Measurements from ENCODE around the gene SRSF9. TPM values are rescaled to one million over a fixed set of nuclear protein-coding genes. Genes with fewer than 3 reads are reported as not detected.

Gene SRSF9
- total RNA-seq, 1 experiment from 2014 or later: 297 TPM

DNA sequence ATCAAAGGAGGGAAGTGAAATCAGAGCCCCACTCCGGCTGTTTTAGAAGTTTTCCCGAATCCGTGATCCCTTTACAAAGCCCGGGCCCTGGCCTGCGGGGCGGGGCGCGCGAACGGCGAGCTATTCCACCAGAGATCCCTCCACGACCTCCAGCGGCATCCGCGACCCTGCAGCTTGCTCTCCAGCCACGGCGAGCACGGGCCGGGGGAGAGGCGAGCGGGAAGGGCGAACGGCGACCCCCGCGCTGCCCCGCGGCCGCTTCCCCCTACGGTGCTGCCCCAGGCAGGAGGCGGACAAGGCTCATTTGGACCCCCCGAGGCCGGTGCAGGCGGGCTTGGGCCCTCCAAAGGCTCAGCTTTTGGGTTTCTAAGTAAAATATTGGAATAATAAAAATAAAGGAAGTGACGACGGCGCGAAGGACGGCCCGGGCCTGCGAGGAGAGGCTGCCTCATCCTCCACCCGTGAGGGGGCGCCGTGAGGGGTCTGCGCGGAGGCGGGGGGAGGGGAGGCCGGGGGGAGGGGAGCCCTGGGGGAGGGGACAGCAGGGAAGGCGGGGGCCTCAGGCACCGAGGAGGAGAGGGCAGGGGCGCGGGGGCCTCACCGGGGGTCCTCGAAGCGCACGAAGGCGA lies 613 bp downstream of the SRSF9 start:
- Histone ChIP-seq H3K4me3 (replicated peaks in 1 of 2; ENCODE audit: low read depth in 1 of 2, low read length in 2 of 2) (peak overlapping the region; percentile 80 to 89), H3K36me3 (ENCODE audit: control insufficient read depth in 1 of 2, insufficient read depth in 2 of 2, low read length in 2 of 2) (peaks cover 25 to 26% of the 10 kb centered on the region in 2 experiments), H2AFZ (ENCODE audit: low read depth, low read length, poor library complexity, severe bottlenecking) (no peak overlapping the region), H3K9me2 (ENCODE audit: insufficient read depth) (no peaks in the 10 kb centered on the region), H3K9ac (ENCODE audit: low read length) (peak overlapping the region; percentile 95), H4K20me1 (ENCODE audit: insufficient read depth) (peaks cover 29% of the 10 kb centered on the region; the same call in 1 of the 2 replicates), H3K27ac (ENCODE audit: low read depth, low read length) (peak overlapping the region; percentile 97), H3K9me3 (ENCODE audit: control insufficient read depth in 1 of 2, insufficient read depth in 1 of 2, low read depth in 1 of 2, low read length in 2 of 2) (no peaks in the 10 kb centered on the region), H3K27me3 (ENCODE audit: insufficient read depth, low read length) (no peaks in the 10 kb centered on the region), H3K4me1 (ENCODE audit: control insufficient read depth in 1 of 2, insufficient read depth in 2 of 2, low read length in 2 of 2) (peaks cover 26 to 54% of the 10 kb centered on the region in 2 experiments), H3K79me2 (ENCODE audit: insufficient read depth, low read length) (peaks cover 75% of the 10 kb centered on the region), H3K4me2 (ENCODE audit: low read length) (peak overlapping the region; percentile 91)
- ChIA-PET POLR2A (interaction anchor here (0.7 to 2.5 kb wide), 6 partner anchors 9 to 268 kb away, joined by 3 to 12 read pairs (median 4); partner anchors contain the start of genes DYNLL1 and RPLP0), RAD21 (ENCODE audit: low non-redundant PET in 1 of 2, low total read pairs in 2 of 2, uncharacterized antibody in 2 of 2, unreplicated experiment in 2 of 2) (no interaction called here), CTCF (interaction anchor here (0.9 to 3.2 kb wide), 2 partner anchors 12 to 133 kb away, joined by 3 to 25 read pairs; no protein-coding TSS in a partner anchor)
- DNase-seq (ENCODE audit: low read depth, low spot score): no peak
- BruUV-seq (replicated peaks): no TSS peak
- peak; percentile 24 for ATAC-seq
- TF ChIP-seq RAD21 (IDR thresholded peaks at IDR 0.05; ENCODE audit: low read depth) (no peak), ZFX (IDR thresholded peaks at IDR 0.05) (no peak; the same call in 1 of the 2 replicates), JUND (IDR thresholded peaks at IDR 0.05) (no peak), CBX3 (IDR thresholded peaks at IDR 0.05; ENCODE audit: low read depth) (no peak), SP1 (IDR thresholded peaks at IDR 0.05; ENCODE audit: low read depth) (no peak), TCF7L2 (IDR thresholded peaks at IDR 0.05; ENCODE audit: borderline replicate concordance, extremely low read depth, insufficient read depth, insufficient read length) (no peak), YY1 (IDR thresholded peaks at IDR 0.05; ENCODE audit: extremely low read depth, insufficient replicate concordance, low read depth, low read length) (no peak), ELF1 (IDR thresholded peaks at IDR 0.05; ENCODE audit: borderline replicate concordance, low read depth) (no peak), ZNF274 (IDR thresholded peaks at IDR 0.05; ENCODE audit: low read depth, low read length) (no peak), POLR2A (IDR thresholded peaks at IDR 0.05; ENCODE audit: borderline replicate concordance, extremely low read depth, insufficient read depth, insufficient read length) (no peak), EZH2 (IDR thresholded peaks at IDR 0.05) (no peak)
- TF ChIP-seq, protein P1, sequence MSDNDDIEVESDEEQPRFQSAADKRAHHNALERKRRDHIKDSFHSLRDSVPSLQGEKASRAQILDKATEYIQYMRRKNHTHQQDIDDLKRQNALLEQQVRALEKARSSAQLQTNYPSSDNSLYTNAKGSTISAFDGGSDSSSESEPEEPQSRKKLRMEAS (IDR thresholded peaks at IDR 0.05): no peak
- intact Hi-C loops (cut with micrococcal nuclease): loop anchor here (5.0 kb wide), 1 partner anchor 132 kb away; no protein-coding TSS in a partner anchor
